ENCODE measurements around the gene SNAP25. TPM values are rescaled to one million over a fixed set of nuclear protein-coding genes. Genes with fewer than 3 reads are reported as not detected.

SNAP25 gene
- total RNA-seq, 1 donor from 2014 or later, result 3.0 TPM

DNA sequence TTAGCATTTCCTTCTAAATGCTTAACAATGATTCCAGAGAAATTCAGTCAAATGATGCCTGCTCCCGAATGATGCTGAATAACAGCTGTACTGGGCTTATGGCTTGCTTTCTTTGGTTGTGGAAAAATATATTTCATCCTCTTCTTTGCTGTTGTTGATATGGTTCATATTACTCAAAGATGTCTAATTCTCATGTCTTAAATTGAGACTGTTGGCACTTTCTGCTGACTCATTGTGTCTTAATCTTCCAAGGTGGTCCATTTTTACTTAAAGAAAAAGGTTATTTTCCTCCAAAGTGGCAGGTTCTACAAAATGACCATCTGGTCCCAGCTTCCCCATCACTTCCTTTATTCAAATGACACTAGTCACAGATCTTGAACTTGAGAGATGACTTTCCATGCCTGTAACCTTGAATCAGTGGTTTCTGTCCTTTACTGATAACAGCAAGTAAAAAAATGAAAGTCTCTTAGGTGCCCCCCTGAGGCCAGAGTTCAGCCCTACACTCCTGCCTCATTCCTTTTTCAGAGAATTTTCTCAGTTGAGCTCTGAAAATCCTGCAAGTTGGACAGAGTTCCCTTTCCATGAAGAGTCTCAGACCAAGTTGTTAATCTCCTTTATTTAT, 6.9 kb downstream of the SNAP25 start:
- intact Hi-C loops (cut with micrococcal nuclease), result no loop called here
- no peaks in the 10 kb centered on the region for H3K27me3 Mint-ChIP-seq
- DNase-seq, result no peak
- H3K4me3 Mint-ChIP-seq, result no peak overlapping the region
- no peaks in the 10 kb centered on the region for H3K36me3 Mint-ChIP-seq (ENCODE audit: low read depth)
- no peaks in the 10 kb centered on the region for H3K4me1 Mint-ChIP-seq
- H3K9me3 Mint-ChIP-seq, result no peaks in the 10 kb centered on the region
- H3K27ac Mint-ChIP-seq, result no peak overlapping the region

- Mint-ChIP-seq H3K36me3 (ENCODE audit: low read depth) (no peaks in the 10 kb centered on the region), H3K27me3 (no peaks in the 10 kb centered on the region), H3K27ac (no peak overlapping the region), H3K4me1 (no peaks in the 10 kb centered on the region), H3K4me3 (no peak overlapping the region), H3K9me3 (no peaks in the 10 kb centered on the region)
- no peak for DNase-seq
- intact Hi-C loops (cut with micrococcal nuclease), result no loop called here
Observed at GRCh38 chr20:10228330-10228729, 9.7 kb downstream of the SNAP25 start.

GRCh38 chr20:10231290-10231689, 12.7 kb downstream of the SNAP25 start:
- intact Hi-C loops (cut with micrococcal nuclease), result no loop called here
- H3K4me1 Mint-ChIP-seq, result no peaks in the 10 kb centered on the region
- H3K27ac Mint-ChIP-seq, result no peak overlapping the region
- no peaks in the 10 kb centered on the region for H3K9me3 Mint-ChIP-seq
- no peaks in the 10 kb centered on the region for H3K36me3 Mint-ChIP-seq (ENCODE audit: low read depth)
- H3K27me3 Mint-ChIP-seq, result no peaks in the 10 kb centered on the region
- no peak overlapping the region for H3K4me3 Mint-ChIP-seq
- DNase-seq, result no peak

GRCh38 chr20:10236540-10237533, 18.2 kb downstream of the SNAP25 start:
- Mint-ChIP-seq H3K36me3 (ENCODE audit: low read depth) (no peaks in the 10 kb centered on the region), H3K4me3 (no peak overlapping the region), H3K9me3 (no peaks in the 10 kb centered on the region), H3K4me1 (no peaks in the 10 kb centered on the region), H3K27me3 (no peaks in the 10 kb centered on the region), H3K27ac (no peak overlapping the region)
- intact Hi-C loops (cut with micrococcal nuclease), result no loop called here
- DNase-seq, result no peak

DNA sequence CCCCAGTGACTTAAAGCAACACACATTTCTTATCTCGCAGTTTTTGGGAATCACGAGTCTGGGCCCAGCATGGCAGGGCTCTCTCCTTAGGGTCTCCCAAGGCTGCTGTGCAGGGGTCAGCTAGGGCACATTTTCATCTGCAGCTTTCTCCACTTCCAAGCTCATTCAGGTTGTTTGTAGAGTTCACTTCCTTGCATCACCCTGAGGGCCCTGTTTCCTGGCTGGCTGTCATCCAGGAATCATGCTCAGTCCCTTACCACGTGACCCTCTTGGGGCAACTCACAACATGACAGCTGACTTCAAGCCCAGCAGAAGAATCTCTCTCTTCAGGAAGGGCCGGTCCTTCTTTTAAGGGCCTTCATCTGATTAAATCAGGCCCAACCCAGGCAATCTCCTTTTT, 21.3 kb downstream of the SNAP25 start:
- no peak for DNase-seq
- Mint-ChIP-seq H3K27me3 (no peaks in the 10 kb centered on the region), H3K9me3 (no peaks in the 10 kb centered on the region), H3K36me3 (ENCODE audit: low read depth) (no peaks in the 10 kb centered on the region), H3K4me3 (no peak overlapping the region), H3K4me1 (no peaks in the 10 kb centered on the region), H3K27ac (no peak overlapping the region)
- intact Hi-C loops (cut with micrococcal nuclease), result no loop called here

DNA sequence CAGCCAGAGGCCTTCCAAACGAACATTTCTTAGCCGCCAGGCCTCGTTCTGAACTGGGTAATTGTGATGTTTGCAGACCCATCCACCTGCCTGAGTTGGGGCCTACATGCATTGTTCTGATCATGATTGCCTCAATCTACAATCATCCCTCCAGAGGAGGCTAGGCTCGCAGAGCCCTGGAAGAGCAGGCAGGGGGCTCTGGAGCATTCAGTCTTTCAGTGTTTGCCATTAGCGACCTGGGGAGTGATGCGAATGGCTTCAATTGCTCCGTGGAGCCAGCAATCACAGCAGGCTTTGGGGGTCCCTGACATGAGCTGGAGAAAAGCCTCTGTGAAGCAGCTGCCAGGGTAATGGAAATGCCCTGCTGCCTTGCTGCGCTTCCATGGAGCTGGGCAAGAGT, 22.0 kb downstream of the SNAP25 start:
- Mint-ChIP-seq H3K27me3 (no peaks in the 10 kb centered on the region), H3K27ac (no peak overlapping the region), H3K9me3 (no peaks in the 10 kb centered on the region)

DNA sequence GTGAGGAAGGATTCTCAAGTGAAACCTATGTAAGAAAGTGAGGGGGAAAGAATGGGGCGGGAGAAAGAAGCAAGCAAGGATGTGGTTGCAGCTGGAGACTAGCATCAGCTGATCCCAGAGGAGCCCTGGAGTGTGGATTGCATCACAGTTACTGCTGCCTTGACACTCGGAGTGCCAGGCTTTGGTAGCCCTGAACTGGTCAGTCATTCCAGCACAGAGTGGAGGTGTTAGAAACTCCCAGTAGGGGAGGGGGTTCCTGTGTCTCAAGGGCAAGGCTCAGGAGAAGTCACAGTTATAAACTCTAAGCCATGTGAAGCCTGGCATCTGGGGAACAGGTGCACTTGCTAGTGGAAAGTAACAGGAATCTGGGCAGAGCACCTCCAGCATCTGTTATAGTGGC, 23.5 kb downstream of the SNAP25 start:
- no peak overlapping the region for H3K27ac Mint-ChIP-seq
- intact Hi-C loops (cut with micrococcal nuclease), result no loop called here
- H3K4me3 Mint-ChIP-seq, result no peak overlapping the region
- H3K36me3 Mint-ChIP-seq (ENCODE audit: low read depth), result no peaks in the 10 kb centered on the region
- no peaks in the 10 kb centered on the region for H3K9me3 Mint-ChIP-seq
- no peak for DNase-seq
- no peaks in the 10 kb centered on the region for H3K4me1 Mint-ChIP-seq
- no peaks in the 10 kb centered on the region for H3K27me3 Mint-ChIP-seq

More for the DNA sequence above, 22.0 kb downstream of the SNAP25 start:
- intact Hi-C loops (cut with micrococcal nuclease), result no loop called here
- Mint-ChIP-seq H3K36me3 (ENCODE audit: low read depth) (no peaks in the 10 kb centered on the region), H3K4me3 (no peak overlapping the region), H3K4me1 (no peaks in the 10 kb centered on the region)
- DNase-seq, result no peak

- no peak overlapping the region for H3K4me3 Mint-ChIP-seq
- no peaks in the 10 kb centered on the region for H3K4me1 Mint-ChIP-seq
- no peak overlapping the region for H3K27ac Mint-ChIP-seq
- H3K36me3 Mint-ChIP-seq (ENCODE audit: low read depth), result no peaks in the 10 kb centered on the region
- no peaks in the 10 kb centered on the region for H3K9me3 Mint-ChIP-seq
- DNase-seq, result no peak
- H3K27me3 Mint-ChIP-seq, result no peaks in the 10 kb centered on the region
- intact Hi-C loops (cut with micrococcal nuclease), result no loop called here
Observed at GRCh38 chr20:10247440-10247839, 28.8 kb downstream of the SNAP25 start.

DNA sequence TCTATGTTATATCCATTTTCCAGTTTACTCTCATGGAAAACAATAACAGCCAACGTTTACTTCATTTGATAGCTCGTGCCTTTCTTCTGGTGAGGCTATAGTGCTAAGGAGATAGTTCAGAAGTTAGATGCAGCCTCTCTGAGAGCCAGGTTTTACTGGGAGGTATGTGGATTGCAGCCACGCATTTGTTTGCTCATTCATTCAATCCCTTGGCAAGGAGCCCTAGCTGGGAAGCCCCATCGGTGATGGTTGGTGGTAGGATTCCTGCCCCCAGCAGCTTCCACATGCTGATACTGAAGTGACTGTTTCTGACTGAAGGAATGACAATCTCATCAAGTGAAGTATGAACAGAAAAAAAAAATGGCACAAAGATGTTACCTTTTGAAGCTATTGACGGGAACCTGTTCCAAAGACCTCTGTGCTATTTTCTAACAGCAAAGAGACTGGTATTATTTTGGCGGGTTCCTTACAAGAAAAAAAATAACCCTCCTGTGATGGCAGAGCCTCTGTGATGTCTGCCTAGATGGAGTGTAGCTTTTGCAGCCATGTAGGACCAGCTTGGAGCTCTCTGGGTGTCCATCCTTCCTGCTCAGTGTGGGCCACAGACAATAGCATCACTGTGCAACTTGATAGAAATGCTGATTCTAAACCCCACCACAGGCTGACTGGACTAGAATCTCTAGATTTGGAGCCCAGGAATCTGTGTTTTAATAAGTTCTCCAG, 30.6 kb downstream of the SNAP25 start:
- no peaks in the 10 kb centered on the region for H3K36me3 Mint-ChIP-seq (ENCODE audit: low read depth)
- no peaks in the 10 kb centered on the region for H3K9me3 Mint-ChIP-seq
- H3K27ac Mint-ChIP-seq, result no peak overlapping the region
- DNase-seq, result no peak
- no peaks in the 10 kb centered on the region for H3K4me1 Mint-ChIP-seq
- no peak overlapping the region for H3K4me3 Mint-ChIP-seq
- H3K27me3 Mint-ChIP-seq, result no peaks in the 10 kb centered on the region
- intact Hi-C loops (cut with micrococcal nuclease), result no loop called here

- intact Hi-C loops (cut with micrococcal nuclease), result no loop called here
- Mint-ChIP-seq H3K36me3 (ENCODE audit: low read depth) (no peaks in the 10 kb centered on the region), H3K27ac (no peak overlapping the region), H3K4me3 (no peak overlapping the region), H3K4me1 (no peaks in the 10 kb centered on the region), H3K9me3 (no peaks in the 10 kb centered on the region), H3K27me3 (no peaks in the 10 kb centered on the region)
- no peak for DNase-seq
Observed at GRCh38 chr20:10249822-10250221, 31.2 kb downstream of the SNAP25 start.

GRCh38 chr20:10250902-10251301, 32.3 kb downstream of the SNAP25 start:
- H3K27ac Mint-ChIP-seq, result no peak overlapping the region
- no peak overlapping the region for H3K4me3 Mint-ChIP-seq
- DNase-seq, result no peak
- H3K36me3 Mint-ChIP-seq (ENCODE audit: low read depth), result no peaks in the 10 kb centered on the region
- no peaks in the 10 kb centered on the region for H3K4me1 Mint-ChIP-seq
- H3K27me3 Mint-ChIP-seq, result no peaks in the 10 kb centered on the region
- no peaks in the 10 kb centered on the region for H3K9me3 Mint-ChIP-seq
- intact Hi-C loops (cut with micrococcal nuclease), result no loop called here

DNA sequence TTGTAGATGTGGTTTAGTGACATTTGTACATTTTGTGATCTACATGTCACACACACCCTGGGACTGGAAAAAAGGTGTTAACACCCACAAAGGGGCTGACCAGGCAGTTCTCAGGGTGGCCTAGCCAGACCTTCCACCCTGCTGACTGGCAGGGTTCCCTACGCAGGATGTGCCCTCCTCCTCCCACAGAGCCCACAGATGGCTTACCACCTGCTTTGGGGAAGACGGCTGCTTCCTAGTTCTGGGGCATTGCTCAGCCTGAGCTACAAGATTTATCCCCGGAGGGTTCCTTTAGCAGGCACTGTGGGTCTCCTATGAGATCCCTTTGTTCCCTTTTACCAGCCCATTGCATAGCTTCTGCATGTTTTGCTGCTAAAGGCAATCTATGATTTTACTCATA, 35.1 kb downstream of the SNAP25 start:
- no peak overlapping the region for H3K27ac Mint-ChIP-seq
- H3K36me3 Mint-ChIP-seq (ENCODE audit: low read depth), result no peaks in the 10 kb centered on the region
- H3K9me3 Mint-ChIP-seq, result no peaks in the 10 kb centered on the region
- no peaks in the 10 kb centered on the region for H3K27me3 Mint-ChIP-seq
- H3K4me1 Mint-ChIP-seq, result no peaks in the 10 kb centered on the region
- H3K4me3 Mint-ChIP-seq, result no peak overlapping the region
- intact Hi-C loops (cut with micrococcal nuclease), result no loop called here
- DNase-seq, result no peak

DNA sequence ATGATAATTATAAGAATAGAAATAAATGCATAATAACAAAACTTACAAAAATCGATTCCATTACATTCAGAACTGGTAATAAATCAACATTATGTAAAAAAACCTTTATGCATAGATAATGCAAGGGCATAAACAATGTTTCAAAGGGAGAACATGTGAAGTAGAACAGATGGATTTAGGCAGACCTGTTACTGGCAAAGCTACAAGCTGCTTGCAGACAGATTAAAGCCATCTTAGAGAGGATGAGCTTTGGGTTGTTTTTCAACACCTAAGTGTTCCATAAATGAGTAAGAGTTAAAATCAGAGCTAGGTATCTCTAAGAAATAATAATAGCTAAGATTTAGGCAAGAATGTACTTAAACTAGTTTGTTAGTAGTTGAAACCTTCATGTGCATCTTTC, 37.2 kb downstream of the SNAP25 start:
- Mint-ChIP-seq H3K4me1 (no peaks in the 10 kb centered on the region), H3K36me3 (ENCODE audit: low read depth) (no peaks in the 10 kb centered on the region), H3K27me3 (no peaks in the 10 kb centered on the region), H3K4me3 (no peak overlapping the region), H3K27ac (no peak overlapping the region), H3K9me3 (no peaks in the 10 kb centered on the region)
- intact Hi-C loops (cut with micrococcal nuclease), result no loop called here
- DNase-seq, result no peak

GRCh38 chr20:10259166-10259565, 40.5 kb downstream of the SNAP25 start:
- H3K36me3 Mint-ChIP-seq (ENCODE audit: low read depth), result no peaks in the 10 kb centered on the region
- H3K4me1 Mint-ChIP-seq, result no peaks in the 10 kb centered on the region
- DNase-seq, result no peak
- intact Hi-C loops (cut with micrococcal nuclease), result no loop called here
- H3K27ac Mint-ChIP-seq, result no peak overlapping the region
- H3K4me3 Mint-ChIP-seq, result no peak overlapping the region
- H3K27me3 Mint-ChIP-seq, result no peaks in the 10 kb centered on the region
- no peaks in the 10 kb centered on the region for H3K9me3 Mint-ChIP-seq

All from activated CD4-positive, alpha-beta T cell treated with anti-CD3 and anti-CD28 coated beads, Interleukin-2, amount 10 ng/mL, durations not matched to agents 24 days and 14 days (primary cell).